Measurements from ENCODE around the gene SLC9A1.

DNA sequence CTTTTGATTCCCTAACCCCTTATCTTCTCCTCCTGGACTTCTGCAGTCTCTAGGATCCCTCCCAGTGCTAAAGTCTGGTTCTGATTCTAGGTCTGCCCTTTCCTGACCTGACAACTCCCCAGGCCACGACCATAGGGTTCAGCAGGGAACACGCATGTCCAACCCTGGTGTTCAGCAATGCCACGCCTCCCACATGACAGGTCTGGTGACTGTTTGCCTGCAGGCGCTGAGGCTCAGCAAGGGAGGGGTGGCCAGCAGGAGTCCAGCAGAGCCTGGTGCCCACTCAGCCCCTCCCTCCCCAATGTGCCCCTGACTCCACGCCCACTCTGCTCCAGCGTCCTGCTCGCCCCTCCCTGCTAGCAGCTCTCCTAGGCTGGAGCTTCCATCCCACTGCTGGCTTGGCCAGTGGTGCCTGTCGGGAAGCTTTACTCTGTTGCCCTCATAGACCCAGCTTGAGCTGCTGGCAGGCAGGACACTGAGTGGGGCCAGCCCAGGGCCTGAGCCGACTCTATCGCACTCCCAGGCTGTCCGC, 17.3 kb downstream of the SLC9A1 start:
- TF ChIP-seq, protein P1, sequence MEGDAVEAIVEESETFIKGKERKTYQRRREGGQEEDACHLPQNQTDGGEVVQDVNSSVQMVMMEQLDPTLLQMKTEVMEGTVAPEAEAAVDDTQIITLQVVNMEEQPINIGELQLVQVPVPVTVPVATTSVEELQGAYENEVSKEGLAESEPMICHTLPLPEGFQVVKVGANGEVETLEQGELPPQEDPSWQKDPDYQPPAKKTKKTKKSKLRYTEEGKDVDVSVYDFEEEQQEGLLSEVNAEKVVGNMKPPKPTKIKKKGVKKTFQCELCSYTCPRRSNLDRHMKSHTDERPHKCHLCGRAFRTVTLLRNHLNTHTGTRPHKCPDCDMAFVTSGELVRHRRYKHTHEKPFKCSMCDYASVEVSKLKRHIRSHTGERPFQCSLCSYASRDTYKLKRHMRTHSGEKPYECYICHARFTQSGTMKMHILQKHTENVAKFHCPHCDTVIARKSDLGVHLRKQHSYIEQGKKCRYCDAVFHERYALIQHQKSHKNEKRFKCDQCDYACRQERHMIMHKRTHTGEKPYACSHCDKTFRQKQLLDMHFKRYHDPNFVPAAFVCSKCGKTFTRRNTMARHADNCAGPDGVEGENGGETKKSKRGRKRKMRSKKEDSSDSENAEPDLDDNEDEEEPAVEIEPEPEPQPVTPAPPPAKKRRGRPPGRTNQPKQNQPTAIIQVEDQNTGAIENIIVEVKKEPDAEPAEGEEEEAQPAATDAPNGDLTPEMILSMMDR (conservative IDR thresholded peaks at IDR 0.05), result no peak
- TF ChIP-seq EZH2 (IDR thresholded peaks at IDR 0.05; ENCODE audit: low read depth), result no peak
